Gastroesophageal sphincter (tissue), 3 donors: ENCODE data around the gene NR6A1.

Experiments
- POLR2A ChIP-seq, 2 donors: fragments of 450-650 bp; IDR thresholded peaks; one replicate each; pipeline ENCODE4 v1.6.1; 2017; ENCODE audit warnings: antibody characterized with exemption in 2 of 2, mild to moderate bottlenecking in 2 of 2, moderate library complexity in 1 of 2
- TF ChIP-seq, protein P1 (sequence below), 4 experiments: fragments of 200-600 bp in 2 of 4; fragments of 450-650 bp in 2 of 4; sonication (generic) in 1 of 4; IDR thresholded peaks; one replicate each; pipeline ENCODE4 v1.5.1; 2017 to 2019; ENCODE audit warnings: antibody characterized with exemption in 4 of 4, mild to moderate bottlenecking in 2 of 4, moderate library complexity in 2 of 4

DNA sequence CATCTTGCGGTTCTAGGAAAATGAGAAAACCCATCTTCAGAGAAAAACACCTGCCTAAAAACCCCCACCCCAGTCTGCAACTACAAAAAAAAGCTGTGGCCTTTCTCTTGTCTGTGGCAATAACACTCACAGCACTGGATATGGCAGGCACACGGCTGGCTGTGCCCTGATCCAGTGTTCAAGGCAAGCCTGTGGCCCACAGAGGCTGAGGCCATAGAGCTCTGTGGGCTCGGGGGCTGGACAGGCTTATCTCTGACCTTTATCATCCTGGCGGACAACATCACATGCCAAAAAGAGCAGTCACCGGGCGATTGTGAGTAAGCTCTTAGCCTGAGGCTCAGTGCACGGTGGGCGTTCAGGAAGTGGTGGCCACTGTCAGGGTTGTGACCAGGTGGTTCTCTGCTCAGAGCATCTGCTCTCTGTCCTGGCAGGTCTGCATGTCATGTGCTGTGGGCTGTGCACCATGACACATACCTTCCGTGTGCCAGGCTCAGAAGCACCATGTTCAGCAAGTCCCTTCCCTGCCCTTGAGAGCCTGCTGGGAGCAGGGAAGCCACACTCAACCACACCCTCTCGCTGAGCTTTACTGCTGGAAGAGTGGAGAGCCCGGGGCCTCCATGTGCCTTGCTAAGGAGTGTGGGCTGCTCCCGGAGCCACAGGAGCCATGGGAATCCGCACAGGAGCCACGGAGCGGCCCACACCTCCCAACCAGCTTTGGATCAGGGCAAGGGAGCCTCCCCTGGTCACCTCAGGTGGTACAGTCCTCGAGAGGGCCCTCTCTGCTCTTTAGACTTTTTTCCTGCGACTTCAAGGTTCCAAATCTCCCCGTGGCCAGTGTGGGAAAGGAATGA lies 47.5 kb upstream of the NR6A1 start:
- TF ChIP-seq, protein P1, sequence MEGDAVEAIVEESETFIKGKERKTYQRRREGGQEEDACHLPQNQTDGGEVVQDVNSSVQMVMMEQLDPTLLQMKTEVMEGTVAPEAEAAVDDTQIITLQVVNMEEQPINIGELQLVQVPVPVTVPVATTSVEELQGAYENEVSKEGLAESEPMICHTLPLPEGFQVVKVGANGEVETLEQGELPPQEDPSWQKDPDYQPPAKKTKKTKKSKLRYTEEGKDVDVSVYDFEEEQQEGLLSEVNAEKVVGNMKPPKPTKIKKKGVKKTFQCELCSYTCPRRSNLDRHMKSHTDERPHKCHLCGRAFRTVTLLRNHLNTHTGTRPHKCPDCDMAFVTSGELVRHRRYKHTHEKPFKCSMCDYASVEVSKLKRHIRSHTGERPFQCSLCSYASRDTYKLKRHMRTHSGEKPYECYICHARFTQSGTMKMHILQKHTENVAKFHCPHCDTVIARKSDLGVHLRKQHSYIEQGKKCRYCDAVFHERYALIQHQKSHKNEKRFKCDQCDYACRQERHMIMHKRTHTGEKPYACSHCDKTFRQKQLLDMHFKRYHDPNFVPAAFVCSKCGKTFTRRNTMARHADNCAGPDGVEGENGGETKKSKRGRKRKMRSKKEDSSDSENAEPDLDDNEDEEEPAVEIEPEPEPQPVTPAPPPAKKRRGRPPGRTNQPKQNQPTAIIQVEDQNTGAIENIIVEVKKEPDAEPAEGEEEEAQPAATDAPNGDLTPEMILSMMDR (IDR thresholded peaks at IDR 0.05) = no peak
- no peak for TF ChIP-seq POLR2A (IDR thresholded peaks at IDR 0.05)
